Inflammatory macrophage treated with lipopolysaccharide for 1 hour (primary cell): Measurements from ENCODE around the gene DCST2.
A peak's percentile ranks its signal among the peaks of the same experiment; 100 is the strongest.

Source experiments
- DNase-seq, 2 donors: peaks; one replicate each; pipeline ENCODE4 v3.0.0-alpha.2; 2020 to 2022

DCST2 gene

GRCh38 chr1:155048449-155049334, 15.1 kb upstream of the DCST2 start:
- no peak for DNase-seq

GRCh38 chr1:155044812-155045657, 11.5 kb upstream of the DCST2 start:
- DNase-seq, result peak; percentile 85 to 89

DNA sequence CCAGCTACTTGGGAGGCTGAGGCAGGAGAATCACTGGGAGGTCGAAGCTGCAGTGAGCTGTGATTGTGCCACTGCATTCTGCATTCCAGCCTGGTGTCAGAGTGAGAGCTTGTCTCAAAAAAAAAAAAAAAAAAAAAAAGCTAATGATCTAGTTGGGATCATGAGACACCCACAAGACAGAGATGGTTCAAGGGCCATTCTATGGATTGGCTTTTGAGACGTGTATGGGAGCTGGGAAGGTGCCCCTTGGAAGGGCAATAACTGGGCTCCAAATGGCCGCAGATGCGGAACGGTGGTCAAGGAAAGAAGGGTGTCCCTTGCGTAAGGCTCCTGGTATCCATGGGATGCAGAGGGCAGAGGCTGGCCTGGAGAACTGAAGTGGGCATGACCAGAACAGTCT, 10.8 kb upstream of the DCST2 start:
- no peak for DNase-seq

DNA sequence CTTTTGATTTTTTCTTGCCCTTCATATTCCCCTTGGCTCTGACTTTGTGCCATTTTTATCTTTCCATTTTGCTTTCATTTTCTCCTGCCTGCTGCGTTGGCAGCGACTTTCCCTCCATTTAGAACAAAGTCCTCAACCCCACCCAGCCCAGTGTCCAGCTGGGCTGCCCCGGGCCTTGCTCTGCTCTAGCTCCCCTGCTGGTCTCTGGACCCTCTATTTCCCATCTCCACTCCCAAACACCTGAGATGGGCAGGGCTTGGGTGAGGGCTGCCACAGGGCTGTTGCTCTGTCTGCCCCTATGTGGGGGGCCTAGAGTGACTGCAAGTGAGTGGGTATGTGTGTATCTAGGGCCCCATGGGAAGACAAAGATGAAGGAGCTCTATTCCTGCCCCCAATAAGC, 10.2 kb upstream of the DCST2 start:
- DNase-seq, result no peak

- no peak for DNase-seq
These were observed 9.7 kb upstream of the DCST2 start for GRCh38 chr1:155043301-155043702.

DNA sequence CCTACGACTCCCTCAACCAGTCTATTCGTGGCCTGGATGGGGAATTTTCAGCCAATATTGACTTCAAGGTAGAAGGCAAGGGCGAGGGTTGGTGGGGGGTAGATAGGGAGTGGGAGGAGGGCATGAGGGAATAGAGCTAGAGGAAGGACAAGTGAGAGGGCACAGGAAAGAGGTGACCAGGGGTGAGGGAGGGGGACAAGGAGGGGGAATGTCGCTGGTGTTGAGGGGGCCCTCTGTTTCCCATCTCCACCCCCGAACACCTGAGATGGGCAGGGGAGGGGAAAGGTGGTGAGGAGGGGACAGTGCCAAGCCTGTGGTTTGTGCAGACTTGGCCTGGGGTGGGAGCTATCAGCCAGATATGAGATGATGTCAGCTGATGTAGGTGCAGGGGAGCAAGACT, 9.2 kb upstream of the DCST2 start:
- DNase-seq, result no peak

DNA sequence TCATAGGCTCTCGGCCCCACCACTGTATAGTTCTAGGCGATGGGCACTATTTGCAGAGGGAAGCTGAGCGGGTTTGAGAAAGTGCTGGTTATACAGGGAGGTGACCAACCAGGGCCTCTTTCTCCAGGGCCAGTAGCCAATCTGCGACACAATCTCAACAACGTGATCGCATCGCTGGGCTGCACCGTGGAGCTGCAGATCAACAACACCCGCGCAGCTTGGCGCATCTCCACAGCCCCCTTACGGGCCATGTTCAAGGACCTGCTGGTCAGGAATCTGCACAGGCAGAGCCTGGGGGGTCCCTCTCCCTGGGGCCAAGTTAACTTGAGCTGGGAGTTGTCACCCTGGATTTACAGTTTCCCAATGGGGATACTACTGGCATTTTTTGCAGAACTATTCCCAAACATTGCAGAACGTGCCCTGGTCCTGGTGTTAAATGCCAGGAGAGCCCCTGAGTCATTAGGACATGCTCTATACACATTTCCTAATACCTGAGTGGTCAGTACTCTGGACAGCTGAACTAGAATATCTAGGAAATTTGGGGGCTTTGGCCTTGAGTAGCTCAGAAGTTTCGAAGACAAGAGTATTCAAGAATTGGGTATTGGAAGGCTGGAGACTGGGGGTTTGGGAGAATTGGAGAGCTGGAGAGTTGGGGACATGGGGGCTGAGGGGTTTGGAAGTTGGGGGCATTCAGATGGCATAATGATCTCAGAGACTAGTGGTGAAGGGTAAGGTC, 6.9 kb upstream of the DCST2 start:
- no peak for DNase-seq

DNA sequence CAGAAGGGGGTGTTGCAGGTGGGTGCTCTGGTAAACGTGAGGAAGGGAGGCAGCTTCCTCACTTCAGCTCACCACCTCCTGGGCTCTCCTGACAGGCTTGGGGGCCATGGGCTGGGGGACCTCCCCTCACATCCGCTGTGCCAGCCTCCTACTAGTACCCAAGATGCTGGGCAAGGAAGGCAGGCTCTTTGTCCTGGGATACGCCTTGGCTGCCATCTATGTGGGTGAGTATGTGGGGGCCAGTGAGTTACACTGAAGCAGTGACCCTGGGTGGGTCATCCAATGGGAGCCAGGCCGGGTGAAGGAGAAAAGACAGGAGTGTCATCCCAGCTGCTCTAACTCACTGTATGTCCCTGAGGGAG, 5.7 kb upstream of the DCST2 start:
- DNase-seq, result no peak

- DNase-seq, result no peak
These were observed 5.2 kb upstream of the DCST2 start for GRCh38 chr1:155038602-155039307.

DNA sequence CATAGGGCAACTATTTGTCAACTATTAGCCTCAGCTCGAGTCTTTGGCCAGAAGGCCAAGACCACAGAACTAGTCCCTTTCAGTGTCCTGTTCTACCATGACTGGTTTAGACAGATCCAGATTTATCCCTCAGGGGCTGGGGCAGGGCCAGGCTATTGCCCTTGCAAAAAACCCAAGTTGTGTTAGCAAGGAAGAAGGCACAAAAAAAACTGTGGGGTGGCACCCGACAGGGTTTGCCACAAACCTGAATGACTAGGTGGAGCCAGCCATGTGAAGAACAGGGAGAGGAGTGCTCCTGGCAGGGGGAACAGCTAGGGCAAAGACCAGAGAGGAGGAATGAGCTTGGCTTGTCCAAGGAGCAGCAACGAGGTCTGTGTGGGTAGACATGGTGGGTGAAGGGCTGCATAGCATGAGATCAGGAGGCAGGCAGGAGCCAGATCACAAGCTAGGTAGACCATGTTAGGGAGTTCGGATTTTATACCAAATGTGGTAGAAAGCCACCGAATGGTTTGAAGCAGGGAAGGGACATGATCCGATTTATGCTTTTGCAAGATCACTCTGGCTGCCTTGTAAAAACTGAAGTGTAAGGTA, 4.4 kb upstream of the DCST2 start:
- DNase-seq, result no peak

- DNase-seq, result no peak
These were observed 3.5 kb upstream of the DCST2 start for GRCh38 chr1:155037043-155037442.

DNA sequence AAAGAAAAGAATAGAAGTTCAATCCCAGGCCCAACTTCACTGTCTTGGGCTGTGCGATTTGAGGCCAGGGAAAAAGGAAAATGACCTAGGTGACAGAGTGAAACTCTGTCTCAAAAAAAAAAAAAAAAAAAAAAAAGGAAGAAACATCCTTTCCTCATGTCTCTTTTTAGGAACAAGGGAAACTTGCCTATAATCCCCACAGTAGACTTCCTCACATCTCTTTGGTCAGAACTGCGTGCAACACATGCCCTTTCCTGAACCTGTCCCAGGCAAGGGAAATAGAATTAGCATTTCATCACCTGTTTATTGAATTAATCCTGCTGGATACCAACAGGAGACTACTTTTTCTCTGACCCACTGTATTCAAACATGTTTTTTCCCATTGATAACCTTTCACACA, 2.4 kb upstream of the DCST2 start:
- DNase-seq, result peak; percentile 71 to 83

DNA sequence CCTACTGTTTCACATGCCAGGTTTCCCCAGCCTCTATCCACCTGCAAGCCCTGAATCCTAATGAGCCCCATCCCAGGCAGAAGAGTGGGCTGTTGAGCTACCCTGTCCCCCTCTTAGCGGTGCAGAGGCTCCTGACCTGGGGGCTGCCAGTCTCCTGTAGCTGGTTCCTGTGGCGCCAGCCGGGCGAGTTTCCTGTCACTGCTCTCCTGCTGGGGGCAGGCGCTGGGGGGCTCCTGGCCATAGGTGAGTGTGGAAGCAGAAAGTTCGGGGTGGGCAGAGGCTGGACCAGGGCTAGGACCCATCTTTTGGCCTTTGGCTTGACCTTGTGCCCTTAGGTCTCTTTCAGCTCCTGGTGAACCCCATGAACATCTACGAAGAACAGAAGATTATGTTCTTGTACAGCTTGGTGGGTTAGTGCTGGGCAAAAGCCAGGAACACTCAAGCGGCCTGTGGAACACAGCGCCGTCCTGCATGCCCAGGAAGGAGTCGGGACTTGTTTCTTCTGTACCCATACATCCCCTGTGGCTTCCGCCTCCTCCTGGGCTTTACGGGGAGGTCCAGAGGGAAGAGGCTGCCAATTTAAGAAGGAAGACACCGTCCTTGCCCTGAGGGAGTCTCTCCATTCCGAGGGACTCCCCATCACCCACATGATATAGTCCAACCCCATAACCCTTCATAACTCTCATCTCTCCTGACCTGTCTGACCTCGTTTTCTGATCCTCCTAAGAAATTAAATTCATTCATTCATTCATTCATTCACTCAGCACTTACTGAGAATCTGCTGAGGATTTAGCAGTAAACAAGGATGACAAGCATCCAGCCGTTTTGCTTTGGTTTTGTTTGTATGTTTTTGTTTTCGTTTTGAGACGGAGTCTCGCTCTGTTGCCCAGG, 982 bp upstream of the DCST2 start:
- DNase-seq, result no peak

GRCh38 chr1:155032886-155033285, 695 bp downstream of the DCST2 start:
- no peak for DNase-seq

GRCh38 chr1:155030899-155031298, 2.7 kb downstream of the DCST2 start:
- no peak for DNase-seq

DNA sequence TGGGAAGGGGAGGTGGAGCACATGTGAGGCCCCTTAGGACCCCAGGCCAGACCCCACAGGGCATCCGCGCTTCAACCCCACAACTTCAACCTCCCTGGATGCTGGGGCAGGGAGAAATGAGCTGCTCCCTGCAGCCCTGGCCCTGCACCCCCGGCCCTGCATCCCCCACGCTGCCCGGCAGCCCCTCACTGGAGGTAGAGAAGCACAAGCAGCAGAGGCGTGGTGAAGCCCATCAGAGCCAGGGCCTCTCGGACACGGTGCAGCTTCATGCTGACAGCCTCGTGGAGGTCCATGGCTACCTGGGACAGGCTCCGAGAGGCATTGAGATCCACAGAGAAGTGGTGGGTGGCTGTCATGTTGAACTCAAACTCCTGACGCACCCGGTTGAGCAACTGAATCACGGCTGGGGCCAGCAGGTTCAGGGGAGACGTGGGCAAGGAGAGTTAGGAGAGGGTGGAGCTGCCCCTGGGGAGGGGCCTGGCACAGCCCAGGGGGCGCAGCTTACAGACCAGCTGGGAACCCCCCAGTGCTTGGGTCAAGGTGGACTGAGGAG, 3.3 kb downstream of the DCST2 start:
- DNase-seq, result no peak

- no peak for DNase-seq
These were observed 3.9 kb downstream of the DCST2 start for GRCh38 chr1:155029513-155030242.

DNA sequence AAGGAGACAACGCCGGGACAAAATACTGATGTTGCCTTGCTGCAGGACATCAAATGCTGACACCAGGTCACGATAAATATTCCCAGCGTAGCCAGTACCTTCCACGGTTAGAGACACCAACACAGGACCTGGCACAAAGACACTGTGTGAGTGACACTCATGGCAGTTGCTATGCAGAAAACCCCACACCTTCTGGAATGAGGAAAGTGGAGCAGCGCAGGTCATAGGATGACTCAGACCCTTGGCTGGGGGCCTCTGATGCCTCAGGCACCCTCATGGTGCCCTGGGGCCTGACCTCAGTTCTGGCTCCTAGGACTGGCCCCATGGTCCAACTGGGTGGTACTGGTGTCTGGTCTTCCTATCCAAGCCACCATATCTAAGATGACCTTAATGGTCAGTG, 7.0 kb downstream of the DCST2 start:
- no peak for DNase-seq

- DNase-seq, result no peak
These were observed 7.4 kb downstream of the DCST2 start for GRCh38 chr1:155026154-155026553.

DNA sequence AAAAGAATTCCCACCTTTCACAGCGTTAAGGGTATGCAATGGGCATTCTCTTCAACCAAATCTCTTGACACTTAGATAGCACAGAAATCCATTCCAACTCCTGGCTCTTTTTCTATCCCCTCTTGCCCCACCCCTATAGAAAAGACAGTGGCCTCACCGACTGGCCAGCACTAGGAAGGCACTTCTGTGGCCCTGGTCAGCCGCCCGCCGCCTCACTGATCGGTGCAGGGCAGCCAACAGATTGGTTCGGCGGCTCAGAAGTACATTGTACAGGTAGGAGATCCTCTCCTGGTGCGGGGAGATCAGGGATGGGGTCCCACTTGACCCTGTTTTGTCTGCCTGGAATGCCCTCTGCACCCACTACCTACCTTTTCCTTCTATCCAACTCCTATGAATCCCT, 9.3 kb downstream of the DCST2 start:
- no peak for DNase-seq
